DMS153 (cell line): ENCODE results near the gene ACRBP.
A peak's percentile ranks its signal among the peaks of the same experiment; 100 is the strongest.

Source experiments
- DNase-seq: peaks from one replicate; lab custom pipeline; 2025; lab: John Stamatoyannopoulos, UW

The ACRBP gene

GRCh38 chr12:6646276-6647082 is 753 bp downstream of the ACRBP start:
- no peak for DNase-seq

GRCh38 chr12:6644903-6645302 is 2.3 kb downstream of the ACRBP start:
- no peak for DNase-seq

GRCh38 chr12:6644257-6644596 is 3.0 kb downstream of the ACRBP start:
- DNase-seq = no peak

GRCh38 chr12:6643569-6644256 is 3.5 kb downstream of the ACRBP start:
- DNase-seq = no peak

GRCh38 chr12:6641131-6641530 is 6.1 kb downstream of the ACRBP start:
- DNase-seq = no peak

- DNase-seq = no peak
Observed at GRCh38 chr12:6640497-6640896, 6.7 kb downstream of the ACRBP start.

- DNase-seq = no peak
Observed at GRCh38 chr12:6639151-6639801, 8.0 kb downstream of the ACRBP start.

- DNase-seq = no peak
Observed at GRCh38 chr12:6638305-6638704, 8.9 kb downstream of the ACRBP start.

GRCh38 chr12:6635856-6636531 is 11.2 kb downstream of the ACRBP start, which contains the start of gene LPAR5:
Gene LPAR5, minus strand, starts transcription at chr12:6635959. Its CDS starts 14,711 bp downstream, at chr12:6621248.
- DNase-seq = no peak

- no peak for DNase-seq
Observed at GRCh38 chr12:6635375-6635855, 11.8 kb downstream of the ACRBP start.

GRCh38 chr12:6632026-6632983 is 14.9 kb downstream of the ACRBP start:
- DNase-seq = peak; percentile 63

- no peak for DNase-seq
Observed at GRCh38 chr12:6631549-6631961, 15.7 kb downstream of the ACRBP start.

GRCh38 chr12:6630736-6631135 is 16.5 kb downstream of the ACRBP start:
- DNase-seq = no peak

GRCh38 chr12:6627616-6628015 is 19.6 kb downstream of the ACRBP start:
- DNase-seq = peak; percentile 54

- no peak for DNase-seq
Observed at GRCh38 chr12:6626654-6627283, 20.5 kb downstream of the ACRBP start.

- no peak for DNase-seq
Observed at GRCh38 chr12:6620885-6621274, 26.4 kb downstream of the ACRBP start.

- DNase-seq = no peak
Observed at GRCh38 chr12:6620137-6620884, 26.9 kb downstream of the ACRBP start.

GRCh38 chr12:6618483-6619225 is 28.6 kb downstream of the ACRBP start:
- no peak for DNase-seq

GRCh38 chr12:6615802-6616201 is 31.4 kb downstream of the ACRBP start:
- no peak for DNase-seq
